Esophagus muscularis mucosa (tissue), 4 donors: Measurements from ENCODE around the gene AP2B1. TPM values are rescaled to one million over a fixed set of nuclear protein-coding genes. Genes with fewer than 3 reads are reported as not detected.
A peak's percentile ranks its signal among the peaks of the same experiment; 100 is the strongest.

Experiments
- DNase-seq: peaks from one replicate; pipeline ENCODE4 v3.0.0-alpha.2; 2017; ENCODE audit errors: extremely low spot score
- H3K27ac ChIP-seq, 4 donors: fragments of 200-600 bp; sonication (generic); replicated peaks in 1 of 4; 1 replicate in 3 of 4; 2 replicates in 1 of 4; pipeline ENCODE4 v1.5.1; 2016 to 2019; ENCODE audit warnings: mild to moderate bottlenecking in 1 of 4
- H3K27me3 ChIP-seq, 4 donors: fragments of 200-600 bp; sonication (generic); one replicate each; pipeline versions ENCODE4 v1.5.1 to v1.6.0; 2016 to 2019
- H3K36me3 ChIP-seq, 4 donors: fragments of 200-600 bp; sonication (generic); one replicate each; pipeline ENCODE4 v1.5.1; 2016 to 2019
- H3K4me1 ChIP-seq, 4 donors: fragments of 200-600 bp; sonication (generic); one replicate each; pipeline ENCODE4 v1.5.1; 2016 to 2019
- H3K4me3 ChIP-seq, 4 donors: fragments of 200-600 bp; sonication (generic); 1 replicate in 2 of 4; 2 replicates in 2 of 4; pipeline ENCODE4 v1.5.1; 2016 to 2019; ENCODE audit warnings: mild to moderate bottlenecking in 4 of 4, moderate library complexity in 1 of 4
- H3K9me3 ChIP-seq, 4 donors: fragments of 200-600 bp; sonication (generic); 1 replicate in 3 of 4; 2 replicates in 1 of 4; pipeline ENCODE4 v1.5.1; 2016 to 2019
- CTCF ChIP-seq, 3 experiments: fragments of 200-600 bp in 2 of 3; fragments of 450-650 bp in 1 of 3; sonication (generic) in 2 of 3; IDR thresholded peaks; one replicate each; pipeline ENCODE4 v1.5.1; 2017 to 2019; ENCODE audit warnings: antibody characterized with exemption in 3 of 3, mild to moderate bottlenecking in 2 of 3, moderate library complexity in 1 of 3
- EP300 ChIP-seq: sonication (generic); formaldehyde crosslinking; IDR thresholded peaks from one replicate; pipeline ENCODE4 v1.6.1; 2017; ENCODE audit warnings: antibody characterized with exemption
- POLR2A ChIP-seq: fragments of 450-650 bp; IDR thresholded peaks from one replicate; pipeline ENCODE4 v1.6.1; 2017; ENCODE audit warnings: antibody characterized with exemption, moderate library complexity, mild to moderate bottlenecking, low read depth
- POLR2AphosphoS5 ChIP-seq, 2 donors: sonication (generic); formaldehyde crosslinking; IDR thresholded peaks; one replicate each; pipeline ENCODE4 v1.6.1; 2017; ENCODE audit warnings: antibody characterized with exemption in 2 of 2
- WGBS: methylation state at CpG from one replicate; pipeline ENCODE4 v1.1.5; 2018; 5-methylcytosine and 5-hydroxymethylcytosine counted together
- intact Hi-C: fragments of 100-400 bp; cut with DNase I; formaldehyde crosslinking; loops from one replicate; pipeline ENCODE4 v1.15.1; 2023
- total RNA-seq, 4 donors: library from RNA; depleted of rRNA; stranded (reverse); fragments of >200 nt; gene quantifications; one replicate each; pipeline versions ENCODE4 v1.1.0 to v1.2.1, GENCODE V29; 2016

Gene AP2B1
- total RNA-seq, 4 donors from 2014 or later, result 108 to 276 (median 155) TPM

- Histone ChIP-seq H3K9me3 (no peaks in the 10 kb centered on the region), H3K27me3 (no peaks in the 10 kb centered on the region), H3K27ac (peak overlapping the region; percentile 73 to 85 (median 80)), H3K4me3 (no peak overlapping the region), H3K4me1 (peaks cover 46 to 82% (median 63%) of the 10 kb centered on the region in 4 donors), H3K36me3 (peaks cover 0 to 76% (median 19%) of the 10 kb centered on the region in 4 donors)
- 65% methylated on average over 2 of the region's 2 CpGs for WGBS
- no peak for TF ChIP-seq CTCF (IDR thresholded peaks at IDR 0.05)
- no peak for TF ChIP-seq EP300
- no peak for TF ChIP-seq POLR2A
- no peak for TF ChIP-seq POLR2AphosphoS5 (IDR thresholded peaks at IDR 0.05)
- intact Hi-C loops, result no loop called here
- DNase-seq, result no peak
These were observed 130.4 kb downstream of the AP2B1 start for GRCh38 chr17:35717475-35717874.

GRCh38 chr17:35723735-35724134 is 136.6 kb downstream of the AP2B1 start:
- 93% methylated on average over 2 of the region's 2 CpGs for WGBS
- intact Hi-C loops, result no loop called here
- Histone ChIP-seq H3K27ac (no peak overlapping the region), H3K36me3 (peaks cover 19 to 91% (median 46%) of the 10 kb centered on the region in 4 donors), H3K4me1 (peaks cover 21 to 60% (median 37%) of the 10 kb centered on the region in 4 donors), H3K9me3 (no peaks in the 10 kb centered on the region), H3K4me3 (no peak overlapping the region), H3K27me3 (no peaks in the 10 kb centered on the region)
- TF ChIP-seq EP300 (no peak), POLR2A (no peak), CTCF (IDR thresholded peaks at IDR 0.05) (no peak), POLR2AphosphoS5 (IDR thresholded peaks at IDR 0.05) (no peak)
- DNase-seq, result no peak

GRCh38 chr17:35725058-35725457 is 137.9 kb downstream of the AP2B1 start:
- peak overlapping the region in 3 of 4 donors; percentile 66 for H3K27ac ChIP-seq
- 93% methylated on average over 4 of the region's 4 CpGs for WGBS
- intact Hi-C loops, result no loop called here
- no peak for TF ChIP-seq EP300
- TF ChIP-seq POLR2A, result no peak
- no peak for TF ChIP-seq CTCF (IDR thresholded peaks at IDR 0.05)
- no peak for TF ChIP-seq POLR2AphosphoS5 (IDR thresholded peaks at IDR 0.05)
- H3K4me1 ChIP-seq, result peaks cover 21 to 63% (median 46%) of the 10 kb centered on the region in 4 donors
- no peaks in the 10 kb centered on the region for H3K9me3 ChIP-seq
- no peak for DNase-seq
- peaks cover 19 to 77% (median 40%) of the 10 kb centered on the region in 4 donors for H3K36me3 ChIP-seq
- H3K4me3 ChIP-seq, result no peak overlapping the region
- H3K27me3 ChIP-seq, result no peaks in the 10 kb centered on the region

- peaks cover 21 to 69% (median 53%) of the 10 kb centered on the region in 4 donors for H3K4me1 ChIP-seq
- H3K27me3 ChIP-seq, result no peaks in the 10 kb centered on the region
- peak overlapping the region; percentile 66 to 75 (median 66) for H3K27ac ChIP-seq
- intact Hi-C loops, result no loop called here
- TF ChIP-seq POLR2A (no peak), POLR2AphosphoS5 (IDR thresholded peaks at IDR 0.05) (peak in 1 of 2 donors; percentile 9)
- no peaks in the 10 kb centered on the region for H3K9me3 ChIP-seq
- no peak for DNase-seq
- no peak overlapping the region for H3K4me3 ChIP-seq
- WGBS, result 69% methylated on average over 2 of the region's 2 CpGs
- H3K36me3 ChIP-seq, result peaks cover 19 to 76% (median 39%) of the 10 kb centered on the region in 4 donors
These were observed 138.6 kb downstream of the AP2B1 start for GRCh38 chr17:35725802-35726126.

GRCh38 chr17:35726127-35726952 is 139.2 kb downstream of the AP2B1 start:
- intact Hi-C loops, result no loop called here
- no peaks in the 10 kb centered on the region for H3K27me3 ChIP-seq
- 42% methylated on average over 6 of the region's 6 CpGs for WGBS
- no peaks in the 10 kb centered on the region for H3K9me3 ChIP-seq
- no peak overlapping the region for H3K4me3 ChIP-seq
- H3K4me1 ChIP-seq, result peaks cover 27 to 72% (median 59%) of the 10 kb centered on the region in 4 donors
- H3K36me3 ChIP-seq, result peaks cover 19 to 71% (median 36%) of the 10 kb centered on the region in 4 donors
- peak; percentile 90 for DNase-seq
- peak overlapping the region; percentile 66 to 75 (median 66) for H3K27ac ChIP-seq
- no peak for TF ChIP-seq CTCF (IDR thresholded peaks at IDR 0.05)
- TF ChIP-seq POLR2AphosphoS5 (IDR thresholded peaks at IDR 0.05), result no peak
- TF ChIP-seq POLR2A, result no peak
- TF ChIP-seq EP300, result no peak
